NCI-H748 (cell line): ENCODE measurements around the gene GPSM1.

Source experiments
- DNase-seq: peaks from one replicate; lab custom pipeline; 2025; ENCODE audit not compliant: unreplicated experiment; lab: John Stamatoyannopoulos, UW

GPSM1 gene

GRCh38 chr9:136358888-136359287, 31.5 kb downstream of the GPSM1 start:
- DNase-seq: no peak

DNA sequence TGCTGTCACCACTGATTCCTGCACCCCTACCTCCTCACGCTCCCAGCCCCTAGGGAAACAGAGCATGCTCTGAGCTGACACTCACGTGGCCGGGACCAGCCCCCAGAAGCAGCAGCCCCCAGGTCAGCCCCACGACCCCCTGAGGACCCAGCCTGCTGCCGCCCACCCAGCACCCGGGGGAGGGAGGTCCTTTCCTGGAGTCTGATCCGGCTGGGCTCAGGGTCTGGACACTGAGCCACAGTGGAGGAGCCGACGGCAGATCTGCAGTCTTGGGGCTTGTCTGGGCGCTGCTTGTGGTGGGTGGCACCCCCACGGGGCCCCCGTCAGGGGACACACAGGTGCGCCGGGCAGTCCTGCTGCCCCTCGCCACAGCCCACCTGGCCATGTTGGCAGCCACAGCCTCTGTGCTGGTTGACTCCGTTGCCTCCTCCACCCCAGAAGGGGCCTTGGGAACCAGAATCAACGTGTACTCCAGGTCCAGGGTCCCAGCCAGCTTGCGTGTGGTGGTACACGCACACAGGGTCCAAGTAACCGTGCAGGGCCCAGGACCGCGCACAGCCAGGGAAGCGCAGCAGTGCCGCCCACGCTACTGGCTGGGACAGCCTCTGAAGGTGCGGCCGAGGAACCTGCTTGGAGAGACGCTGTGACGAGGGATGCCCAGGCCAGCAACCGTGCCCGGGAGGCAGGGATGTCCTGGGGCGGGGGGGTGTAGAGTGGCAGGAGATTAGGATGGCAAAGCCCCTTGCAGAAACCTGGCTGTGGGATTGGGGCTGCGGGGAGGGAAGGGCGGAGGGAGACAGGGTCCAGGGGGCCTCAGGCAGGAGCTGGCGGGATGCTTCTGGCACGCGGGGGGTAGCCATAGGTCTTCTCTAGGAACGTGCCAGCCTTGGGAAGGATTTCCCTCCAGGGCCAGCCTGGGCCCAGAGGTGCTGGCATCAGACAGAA, 32.7 kb downstream of the GPSM1 start:
- DNase-seq: no peak

- no peak for DNase-seq
Measured at GRCh38 chr9:136361047-136361753, 33.9 kb downstream of the GPSM1 start.

DNA sequence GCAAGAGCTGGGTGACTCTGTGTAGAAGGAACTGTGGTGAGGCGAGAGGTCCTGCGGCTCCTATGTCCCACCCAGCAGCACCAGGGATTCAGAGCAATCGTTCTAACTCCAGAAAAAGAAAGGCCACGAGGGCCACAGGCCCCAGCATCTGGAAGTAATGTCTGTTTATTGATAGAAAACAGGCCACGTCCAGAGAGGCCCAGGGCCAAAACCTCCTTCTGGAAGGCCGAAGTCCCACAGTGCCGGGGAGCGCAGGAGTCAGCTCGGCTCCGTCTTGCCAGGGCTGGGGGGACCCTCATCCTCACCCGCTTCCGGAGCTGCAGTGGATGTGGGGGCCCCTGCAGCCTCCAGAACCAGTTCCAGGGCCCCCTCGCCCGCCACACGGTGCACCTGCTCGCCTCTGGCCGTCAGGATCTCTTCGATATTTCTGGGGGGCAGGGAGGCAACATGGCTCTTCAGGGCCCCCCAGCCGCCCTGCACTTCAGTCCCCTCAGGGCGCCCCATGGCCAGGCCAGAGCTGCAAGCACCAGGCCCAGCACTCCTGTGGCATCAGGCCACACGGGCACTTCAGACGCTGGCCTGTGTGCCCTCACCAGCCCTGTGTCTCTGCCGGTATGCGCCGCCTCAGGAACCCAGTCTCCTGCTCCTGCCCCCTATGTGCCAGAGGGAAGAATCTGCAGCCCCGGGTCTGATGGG, 34.6 kb downstream of the GPSM1 start:
- DNase-seq: no peak

GRCh38 chr9:136362450-136362784, 35.1 kb downstream of the GPSM1 start:
- no peak for DNase-seq

GRCh38 chr9:136363106-136363948, 36.0 kb downstream of the GPSM1 start, which contains the start of gene DNLZ:
DNLZ (minus strand) TSS chr9:136363744; CDS start chr9:136363714, 30 bp downstream.
- DNase-seq: peak; percentile 92

- DNase-seq: peak; percentile 35
Measured at GRCh38 chr9:136363949-136364748, 36.8 kb downstream of the GPSM1 start.

GRCh38 chr9:136364942-136365774, 37.8 kb downstream of the GPSM1 start:
- peak; percentile 46 for DNase-seq

DNA sequence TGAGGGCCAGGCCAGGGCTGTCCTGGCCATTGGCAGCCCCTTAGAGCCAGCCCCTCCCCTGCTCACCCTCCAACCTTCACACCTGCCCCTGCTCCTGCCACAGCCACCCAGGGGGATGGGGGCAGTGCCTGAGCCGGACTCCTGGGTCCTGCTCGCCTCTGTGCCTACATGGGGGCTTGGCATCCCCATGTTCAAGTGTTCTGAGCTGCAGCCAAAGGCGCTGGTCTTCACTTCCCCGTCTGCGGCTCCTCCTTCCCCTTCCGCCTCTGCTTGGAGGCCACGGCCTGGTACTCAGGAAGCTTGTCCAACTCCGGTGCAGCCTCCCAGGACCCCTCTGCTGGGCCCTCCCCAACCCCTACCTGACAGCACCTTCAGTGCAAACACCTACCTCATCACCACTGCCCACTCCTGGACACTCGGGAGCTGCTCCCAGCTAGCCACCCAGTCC, 38.5 kb downstream of the GPSM1 start:
- DNase-seq: no peak

GRCh38 chr9:136366826-136367225, 39.5 kb downstream of the GPSM1 start:
- no peak for DNase-seq

DNA sequence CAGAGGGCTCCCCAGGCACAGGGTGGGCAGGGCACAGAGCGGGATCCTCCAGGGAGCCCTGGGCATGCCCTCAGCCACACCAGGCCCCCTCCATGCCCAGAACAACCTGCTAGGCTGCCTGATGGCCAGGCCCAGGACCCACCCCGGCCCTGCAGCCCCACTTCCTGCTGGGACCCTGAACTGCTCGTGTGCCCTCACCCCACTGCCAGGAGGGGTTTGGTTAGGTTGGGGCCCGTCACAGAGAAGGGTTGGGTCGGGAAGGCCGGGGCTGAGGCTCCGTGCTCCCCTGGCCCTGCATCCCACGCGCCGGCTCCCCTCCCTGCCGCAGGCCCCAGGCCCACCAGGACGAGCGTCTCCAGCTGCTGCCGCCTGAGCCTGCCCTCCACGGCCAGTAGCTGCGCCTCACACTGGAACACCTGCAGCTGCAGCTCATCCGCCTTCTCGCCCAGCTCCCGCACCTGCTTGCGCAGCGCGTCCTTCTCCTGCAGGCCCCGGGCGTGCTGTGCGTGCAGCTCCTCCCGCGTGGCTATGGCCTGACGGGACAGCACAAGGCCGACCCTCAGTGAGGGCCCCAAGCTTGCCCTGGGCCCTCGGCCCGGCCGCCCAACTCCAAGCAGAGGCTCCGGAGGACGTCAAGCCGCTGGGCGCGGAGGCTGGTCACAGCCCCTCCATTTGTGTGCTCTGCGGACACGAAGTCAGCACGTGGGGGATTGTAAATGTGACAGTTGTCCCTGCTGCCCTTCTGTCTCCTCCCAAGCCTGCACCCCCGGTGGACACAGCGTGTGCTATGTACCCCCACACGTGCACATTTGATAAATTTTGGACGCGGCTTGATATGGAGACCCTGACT, 40.2 kb downstream of the GPSM1 start:
- peak; percentile 19 for DNase-seq

- DNase-seq: no peak
Measured at GRCh38 chr9:136368190-136368589, 40.9 kb downstream of the GPSM1 start.

DNA sequence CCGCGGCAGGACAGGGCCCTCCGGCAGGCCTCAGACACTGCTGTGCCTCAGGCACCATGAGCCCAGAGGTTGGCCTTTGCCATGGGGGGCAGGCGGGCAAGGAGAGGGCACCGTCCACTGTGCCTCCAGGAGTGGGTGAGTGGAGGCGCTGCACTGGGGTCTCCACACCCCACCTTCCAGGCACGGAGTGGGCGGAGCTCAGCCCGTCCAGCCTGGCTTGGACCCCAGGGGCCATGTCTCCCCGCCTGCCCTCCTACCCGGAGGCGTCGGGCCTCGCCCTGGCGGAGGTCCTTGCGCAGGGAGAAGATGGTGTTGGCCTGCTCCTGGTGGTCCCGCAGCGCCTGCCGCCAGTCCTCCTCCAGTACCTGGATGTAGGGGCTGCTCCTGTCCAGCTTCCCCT, 42.7 kb downstream of the GPSM1 start:
- DNase-seq: no peak

DNA sequence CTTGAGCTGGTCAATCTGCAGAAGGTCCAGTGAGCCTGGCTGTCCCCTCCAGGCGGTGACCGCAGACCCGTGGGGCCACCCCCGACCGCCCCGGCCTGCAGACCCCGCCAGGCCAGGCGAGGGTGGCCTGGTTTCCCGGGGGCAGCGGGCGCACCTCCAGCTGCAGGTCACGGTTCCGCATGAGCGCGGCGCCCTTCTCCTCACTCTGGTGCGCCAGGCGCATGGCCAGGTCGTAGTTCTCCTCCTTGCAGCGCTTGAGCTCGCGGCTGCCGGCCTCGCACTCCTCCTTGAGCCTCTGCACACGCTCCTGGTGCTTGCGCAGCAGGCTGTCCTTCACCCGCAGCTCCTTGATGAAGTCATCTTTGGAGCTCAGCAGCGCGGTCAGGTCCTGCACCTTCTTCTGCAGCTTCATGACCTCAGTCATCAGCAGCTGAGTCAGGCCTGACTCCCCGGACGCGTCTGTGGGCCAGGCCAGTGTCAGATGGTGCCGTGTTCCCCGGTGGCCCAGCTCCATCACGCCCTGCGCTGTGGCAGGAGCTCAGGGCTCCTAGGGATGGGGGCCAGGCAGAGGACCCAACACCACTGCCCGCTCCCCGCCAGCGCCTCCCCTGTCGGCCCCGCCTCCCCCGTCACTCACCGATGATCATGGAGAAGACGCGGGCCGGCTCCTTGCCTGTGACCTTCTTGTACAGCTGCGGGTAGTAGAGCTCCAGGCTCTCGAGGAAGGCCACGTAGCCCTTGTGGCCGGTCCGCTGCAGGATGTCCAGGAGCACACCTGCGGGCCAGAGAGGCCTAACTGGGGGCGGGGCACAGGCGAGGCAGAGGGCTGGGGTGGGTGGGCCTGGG, 43.6 kb downstream of the GPSM1 start:
- DNase-seq: no peak

DNA sequence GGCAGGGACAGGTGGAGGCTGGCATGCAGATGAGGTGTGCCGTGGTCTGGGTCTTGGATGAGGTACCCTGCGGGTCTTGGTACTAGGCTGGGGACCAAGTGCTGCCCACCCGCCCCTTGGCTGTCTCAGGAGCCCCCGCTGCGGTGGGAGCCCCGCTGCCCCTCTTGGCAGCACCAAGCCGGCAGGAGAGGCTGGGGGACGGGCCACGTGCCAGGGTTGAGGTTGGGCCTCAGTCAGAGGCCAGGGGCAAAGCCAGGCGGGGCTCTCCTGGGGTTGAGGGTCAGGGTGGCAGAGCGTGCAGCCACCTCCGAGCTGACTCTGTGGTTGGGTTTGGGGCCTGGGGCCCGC, 44.2 kb downstream of the GPSM1 start:
- DNase-seq: no peak

DNA sequence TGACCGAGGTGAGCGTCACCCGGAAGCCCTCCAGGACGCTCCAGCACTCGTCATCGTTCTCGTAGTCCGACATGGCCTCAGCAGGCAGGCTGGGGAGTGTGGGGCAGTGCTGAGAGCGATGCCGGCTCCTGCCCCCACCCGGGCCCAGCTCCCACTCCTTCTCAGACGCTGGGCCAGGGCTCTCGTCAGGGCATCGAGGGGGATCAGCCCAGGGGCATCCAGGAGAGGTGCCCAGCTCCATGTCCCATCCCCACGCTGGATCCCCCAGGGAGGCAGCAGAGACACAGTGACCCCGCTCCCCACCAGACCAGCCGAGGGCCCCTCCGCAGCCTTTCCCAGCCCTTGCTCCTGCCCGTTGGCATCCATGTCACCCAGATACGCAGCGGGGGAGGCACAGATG, 44.7 kb downstream of the GPSM1 start:
- no peak for DNase-seq
